Left ventricle myocardium inferior (tissue), 1 donor: Measurements from ENCODE around the gene KIF26A. TPM values are rescaled to one million over a fixed set of nuclear protein-coding genes. Genes with fewer than 3 reads are reported as not detected.

Experiments used
- DNase-seq: peaks from one replicate; pipeline ENCODE4 v3.0.0-alpha.2; 2020
- H3K27ac ChIP-seq: fragments of 200-600 bp; replicated peaks from 2 replicates; pipeline ENCODE4 v1.8.0; 2021
- H3K27me3 ChIP-seq: fragments of 200-600 bp; 2 replicates; pipeline ENCODE4 v1.8.0; 2021; ENCODE audit warnings: low read depth
- H3K36me3 ChIP-seq: fragments of 200-600 bp; 2 replicates; pipeline ENCODE4 v1.8.0; 2021
- H3K4me1 ChIP-seq: fragments of 200-600 bp; 2 replicates; pipeline ENCODE4 v1.8.0; 2021
- H3K4me3 ChIP-seq: fragments of 200-600 bp; 2 replicates; pipeline ENCODE4 v1.8.0; 2021; ENCODE audit warnings: mild to moderate bottlenecking, moderate library complexity
- H3K9me3 ChIP-seq: fragments of 200-600 bp; replicated peaks from 2 replicates; pipeline ENCODE4 v1.8.0; 2021
- CTCF ChIP-seq: fragments of 200-600 bp; IDR thresholded peaks from 2 replicates; pipeline ENCODE4 v1.8.0; 2021; ENCODE audit warnings: antibody characterized with exemption, mild to moderate bottlenecking, borderline replicate concordance
- intact Hi-C: fragments of 100-400 bp; cut with micrococcal nuclease; formaldehyde crosslinking; loops from one replicate; pipeline ENCODE4 v1.11.0; 2022
- total RNA-seq: library from RNA; stranded (reverse); fragmentation: NEBNext Ultra II Directional; extraction: Animal tissue kit (Norgen Biotek cat#: 25700); gene quantifications from one replicate; pipeline ENCODE4 v1.2.1, GENCODE V29; 2021
- donor health status: DM: no; HTN: yes; CAD: no; lungs with severe emphysema.

The KIF26A gene
- total RNA-seq, 1 donor from 2014 or later: 6.5 TPM

GRCh38 chr14:104100171-104101085, 38.0 kb upstream of the KIF26A start:
- no peak for TF ChIP-seq CTCF
- peak; percentile 8 for DNase-seq
- Histone ChIP-seq H3K27ac (no peak overlapping the region), H3K4me1 (peaks cover 7% of the 10 kb centered on the region), H3K9me3 (no peaks in the 10 kb centered on the region), H3K36me3 (no peaks in the 10 kb centered on the region), H3K4me3 (no peak overlapping the region), H3K27me3 (peaks cover 46% of the 10 kb centered on the region)
- intact Hi-C loops: no loop called here

- no peaks in the 10 kb centered on the region for H3K9me3 ChIP-seq
- peaks cover 7% of the 10 kb centered on the region for H3K4me1 ChIP-seq
- no peaks in the 10 kb centered on the region for H3K36me3 ChIP-seq
- H3K4me3 ChIP-seq: no peak overlapping the region
- no peak for TF ChIP-seq CTCF
- intact Hi-C loops: no loop called here
- peak; percentile 8 for DNase-seq
- H3K27me3 ChIP-seq: peaks cover 47% of the 10 kb centered on the region
- no peak overlapping the region for H3K27ac ChIP-seq
These were observed 37.2 kb upstream of the KIF26A start for GRCh38 chr14:104101086-104101621.

GRCh38 chr14:104101651-104102281, 36.6 kb upstream of the KIF26A start:
- Histone ChIP-seq H3K4me3 (no peak overlapping the region), H3K27me3 (peaks cover 47% of the 10 kb centered on the region), H3K4me1 (peaks cover 7% of the 10 kb centered on the region), H3K9me3 (no peaks in the 10 kb centered on the region), H3K36me3 (no peaks in the 10 kb centered on the region), H3K27ac (no peak overlapping the region)
- intact Hi-C loops: no loop called here
- peak; percentile 4 for DNase-seq
- no peak for TF ChIP-seq CTCF

GRCh38 chr14:104102282-104102914, 36.0 kb upstream of the KIF26A start:
- Histone ChIP-seq H3K27ac (no peak overlapping the region), H3K36me3 (no peaks in the 10 kb centered on the region), H3K27me3 (peaks cover 48% of the 10 kb centered on the region), H3K4me1 (peaks cover 7% of the 10 kb centered on the region), H3K4me3 (no peak overlapping the region), H3K9me3 (no peaks in the 10 kb centered on the region)
- intact Hi-C loops: no loop called here
- peak; percentile 9 for DNase-seq
- no peak for TF ChIP-seq CTCF

GRCh38 chr14:104103061-104103445, 35.3 kb upstream of the KIF26A start:
- H3K4me3 ChIP-seq: no peak overlapping the region
- DNase-seq: peak; percentile 6
- H3K9me3 ChIP-seq: no peaks in the 10 kb centered on the region
- peaks cover 48% of the 10 kb centered on the region for H3K27me3 ChIP-seq
- intact Hi-C loops: no loop called here
- no peak for TF ChIP-seq CTCF
- H3K4me1 ChIP-seq: peaks cover 7% of the 10 kb centered on the region
- H3K36me3 ChIP-seq: no peaks in the 10 kb centered on the region
- no peak overlapping the region for H3K27ac ChIP-seq
